Measurements from ENCODE around the gene ARHGAP45.

Gene ARHGAP45

GRCh38 chr19:1105008-1105872 lies 38.3 kb downstream of the ARHGAP45 start:
- Histone ChIP-seq H3K4me3 (ENCODE audit: low read depth, low read length, poor library complexity, severe bottlenecking) (peak overlapping the region; percentile 89), H3K36me3 (ENCODE audit: insufficient read depth, low read length) (peaks cover 14% of the 10 kb centered on the region; the same call in 1 of the 2 replicates), H3F3A (ENCODE audit: insufficient read depth, low read length) (no peaks in the 10 kb centered on the region), H3K4me2 (ENCODE audit: low read length) (peak overlapping the region; percentile 84), H3K27ac (ENCODE audit: low read depth, low read length, poor library complexity, severe bottlenecking) (no peak overlapping the region), H3K9me3 (ENCODE audit: low read length) (no peaks in the 10 kb centered on the region), H3K27me3 (ENCODE audit: insufficient read depth, low read length) (no peaks in the 10 kb centered on the region), H4K20me1 (ENCODE audit: insufficient read depth, low read length) (no peaks in the 10 kb centered on the region), H3K9ac (ENCODE audit: low read length) (peak overlapping the region; percentile 83), H3K79me2 (ENCODE audit: insufficient read depth, low read length) (no peaks in the 10 kb centered on the region), H2AFZ (ENCODE audit: low read length) (no peak overlapping the region), H3K4me1 (ENCODE audit: insufficient read depth, low read length, severe bottlenecking) (peaks cover 45% of the 10 kb centered on the region), H3K9me2 (ENCODE audit: low read depth, low read length) (no peaks in the 10 kb centered on the region)
- no peak for TF ChIP-seq EZH2 (IDR thresholded peaks at IDR 0.05; ENCODE audit: borderline replicate concordance, low read length)
- no peak for TF ChIP-seq CTCF (IDR thresholded peaks at IDR 0.05; ENCODE audit: low read length)

GRCh38 chr19:1105873-1106840 lies 39.2 kb downstream of the ARHGAP45 start:
- no peak overlapping the region for H3K4me2 ChIP-seq (ENCODE audit: low read length)
- no peaks in the 10 kb centered on the region for H3K9me2 ChIP-seq (ENCODE audit: low read depth, low read length)
- peak overlapping the region; percentile 43 for H3K27ac ChIP-seq (ENCODE audit: low read depth, low read length, poor library complexity, severe bottlenecking)
- no peaks in the 10 kb centered on the region for H4K20me1 ChIP-seq (ENCODE audit: insufficient read depth, low read length)
- H3K9ac ChIP-seq (ENCODE audit: low read length), result no peak overlapping the region
- H3F3A ChIP-seq (ENCODE audit: insufficient read depth, low read length), result no peaks in the 10 kb centered on the region
- H3K9me3 ChIP-seq (ENCODE audit: low read length), result no peaks in the 10 kb centered on the region
- no peaks in the 10 kb centered on the region for H3K79me2 ChIP-seq (ENCODE audit: insufficient read depth, low read length)
- H2AFZ ChIP-seq (ENCODE audit: low read length), result no peak overlapping the region
- no peak for TF ChIP-seq CTCF (IDR thresholded peaks at IDR 0.05; ENCODE audit: low read length)
- TF ChIP-seq EZH2 (IDR thresholded peaks at IDR 0.05; ENCODE audit: borderline replicate concordance, low read length), result no peak
- H3K27me3 ChIP-seq (ENCODE audit: insufficient read depth, low read length), result no peaks in the 10 kb centered on the region
- no peak overlapping the region for H3K4me3 ChIP-seq (ENCODE audit: low read depth, low read length, poor library complexity, severe bottlenecking)
- peaks cover 45% of the 10 kb centered on the region for H3K4me1 ChIP-seq (ENCODE audit: insufficient read depth, low read length, severe bottlenecking)
- H3K36me3 ChIP-seq (ENCODE audit: insufficient read depth, low read length), result peaks cover 14% of the 10 kb centered on the region; the same call in 1 of the 2 replicates

- Histone ChIP-seq H3K36me3 (ENCODE audit: insufficient read depth, low read length) (peaks cover 14% of the 10 kb centered on the region; the same call in 1 of the 2 replicates), H2AFZ (ENCODE audit: low read length) (no peak overlapping the region), H3K4me1 (ENCODE audit: insufficient read depth, low read length, severe bottlenecking) (peaks cover 36% of the 10 kb centered on the region), H3K9me3 (ENCODE audit: low read length) (no peaks in the 10 kb centered on the region), H3K9me2 (ENCODE audit: low read depth, low read length) (no peaks in the 10 kb centered on the region), H3K4me2 (ENCODE audit: low read length) (no peak overlapping the region), H3K9ac (ENCODE audit: low read length) (no peak overlapping the region), H3F3A (ENCODE audit: insufficient read depth, low read length) (no peaks in the 10 kb centered on the region), H3K27me3 (ENCODE audit: insufficient read depth, low read length) (no peaks in the 10 kb centered on the region), H3K4me3 (ENCODE audit: low read depth, low read length, poor library complexity, severe bottlenecking) (no peak overlapping the region), H3K27ac (ENCODE audit: low read depth, low read length, poor library complexity, severe bottlenecking) (peak overlapping the region; percentile 43), H3K79me2 (ENCODE audit: insufficient read depth, low read length) (no peaks in the 10 kb centered on the region), H4K20me1 (ENCODE audit: insufficient read depth, low read length) (no peaks in the 10 kb centered on the region)
- TF ChIP-seq CTCF (IDR thresholded peaks at IDR 0.05; ENCODE audit: low read length), result no peak
- no peak for TF ChIP-seq EZH2 (IDR thresholded peaks at IDR 0.05; ENCODE audit: borderline replicate concordance, low read length)
Measured at GRCh38 chr19:1106841-1107660, 40.1 kb downstream of the ARHGAP45 start.

Measured in OCI-LY1 (cell line).